GM21447 (cell line): ENCODE results near the gene EZR.
A peak's percentile ranks its signal among the peaks of the same experiment; 100 is the strongest.

Experiments used
- ATAC-seq: cut with Tn5 transposase; IDR thresholded peaks from one replicate; pipeline ENCODE4 v1.9.1; 2021; ENCODE audit not compliant: unreplicated experiment

EZR gene

GRCh38 chr6:158819213-158819976 is at the start of gene EZR:
Gene EZR (minus strand): TSS chr6:158819368. CDS start chr6:158818093, 1,275 bp downstream.
- ATAC-seq = peak; percentile 30

- ATAC-seq = no peak
These were observed 48.9 kb upstream of the EZR start for GRCh38 chr6:158868122-158868480.

- no peak for ATAC-seq
These were observed 48.4 kb upstream of the EZR start for GRCh38 chr6:158867381-158868121.

- no peak for ATAC-seq
These were observed 46.6 kb upstream of the EZR start for GRCh38 chr6:158865769-158866168.

- no peak for ATAC-seq
These were observed 44.5 kb upstream of the EZR start for GRCh38 chr6:158863646-158864045.

- no peak for ATAC-seq
These were observed 42.7 kb upstream of the EZR start for GRCh38 chr6:158861686-158862381.

- no peak for ATAC-seq
These were observed 41.2 kb upstream of the EZR start for GRCh38 chr6:158860279-158860865.

- ATAC-seq = no peak
These were observed 37.1 kb upstream of the EZR start for GRCh38 chr6:158856261-158856660.

- ATAC-seq = no peak
These were observed 35.3 kb upstream of the EZR start for GRCh38 chr6:158854214-158855101.

- no peak for ATAC-seq
These were observed 34.7 kb upstream of the EZR start for GRCh38 chr6:158853880-158854213.

- ATAC-seq = peak; percentile 92
These were observed 34.1 kb upstream of the EZR start for GRCh38 chr6:158853072-158853879.

- ATAC-seq = no peak
These were observed 33.3 kb upstream of the EZR start for GRCh38 chr6:158852312-158853071.

- no peak for ATAC-seq
These were observed 31.6 kb upstream of the EZR start for GRCh38 chr6:158850807-158851115.

- no peak for ATAC-seq
These were observed 31.0 kb upstream of the EZR start for GRCh38 chr6:158849899-158850806.

GRCh38 chr6:158848490-158848895 is 29.3 kb upstream of the EZR start:
- no peak for ATAC-seq

- ATAC-seq = no peak
These were observed 28.6 kb upstream of the EZR start for GRCh38 chr6:158847786-158848185.

GRCh38 chr6:158847012-158847529 is 27.9 kb upstream of the EZR start:
- no peak for ATAC-seq
